Liver (tissue), 9 donors: ENCODE measurements around the gene TRIM32. TPM values are rescaled to one million over a fixed set of nuclear protein-coding genes. Genes with fewer than 3 reads are reported as not detected.

Experiments used
- DNase-seq: peaks from one replicate; pipeline ENCODE4 v3.0.0-alpha.2; 2017; ENCODE audit warnings: low spot score
- H3K27ac ChIP-seq, 2 donors: one replicate each; pipeline ENCODE4 v1.7.0; 2013; ENCODE audit warnings: inconsistent platforms in 2 of 2, low read length in 2 of 2, control low read depth in 1 of 2, low read depth in 1 of 2, mild to moderate bottlenecking in 1 of 2
- H3K27me3 ChIP-seq, 4 donors: one replicate each; pipeline versions ENCODE4 v1.6.1 to v1.7.0; 2013; ENCODE audit warnings: low read length in 3 of 4, inconsistent platforms in 1 of 4, mild to moderate bottlenecking in 1 of 4, moderate library complexity in 1 of 4; ENCODE audit not compliant: control insufficient read depth in 4 of 4, insufficient read depth in 4 of 4
- H3K36me3 ChIP-seq, 4 donors: one replicate each; pipeline versions ENCODE4 v1.6.1 to v1.7.0; 2013; ENCODE audit warnings: low read length in 3 of 4, mild to moderate bottlenecking in 3 of 4, low read depth in 1 of 4, moderate library complexity in 1 of 4; ENCODE audit not compliant: control insufficient read depth in 4 of 4, insufficient read depth in 3 of 4
- H3K4me1 ChIP-seq, 4 donors: one replicate each; pipeline versions ENCODE4 v1.6.1 to v1.7.0; 2013; ENCODE audit warnings: low read length in 3 of 4, mild to moderate bottlenecking in 3 of 4, moderate library complexity in 1 of 4; ENCODE audit not compliant: control insufficient read depth in 4 of 4, insufficient read depth in 4 of 4
- H3K4me3 ChIP-seq, 3 donors: one replicate each; pipeline versions ENCODE4 v1.6.1 to v1.7.0; 2013; ENCODE audit warnings: low read length in 3 of 3, control low read depth in 1 of 3, low read depth in 1 of 3, mild to moderate bottlenecking in 1 of 3
- H3K9ac ChIP-seq, 2 donors: one replicate each; pipeline ENCODE4 v1.7.0; 2013; ENCODE audit warnings: low read length in 2 of 2, mild to moderate bottlenecking in 2 of 2, moderate library complexity in 2 of 2, control low read depth in 1 of 2, low read depth in 1 of 2
- H3K9me3 ChIP-seq, 4 donors: one replicate each; pipeline versions ENCODE4 v1.6.1 to v1.7.0; 2013; ENCODE audit warnings: low read length in 3 of 4; ENCODE audit not compliant: control insufficient read depth in 4 of 4
- EGR1 ChIP-seq, 2 donors: IDR thresholded peaks; 2 replicates each; pipeline ENCODE4 v1.6.1; 2016 to 2018; ENCODE audit warnings: antibody characterized with exemption in 2 of 2, low read depth in 2 of 2
- FOXA2 ChIP-seq: IDR thresholded peaks from 2 replicates; pipeline ENCODE4 v1.6.1; 2016; ENCODE audit warnings: antibody characterized with exemption
- GABPA ChIP-seq, 2 donors: IDR thresholded peaks in 1 of 2; conservative IDR thresholded peaks in 1 of 2; 2 replicates each; pipeline ENCODE4 v1.6.1; 2016; ENCODE audit warnings: antibody characterized with exemption in 2 of 2, mild to moderate bottlenecking in 1 of 2, moderate library complexity in 1 of 2
- HNF4A ChIP-seq, 2 donors: conservative IDR thresholded peaks; 2 replicates each; pipeline ENCODE4 v1.6.1; 2016; ENCODE audit warnings: antibody characterized with exemption in 2 of 2, mild to moderate bottlenecking in 2 of 2
- HNF4G ChIP-seq: IDR thresholded peaks from 2 replicates; pipeline ENCODE4 v1.6.1; 2016; ENCODE audit warnings: antibody characterized with exemption
- JUND ChIP-seq, 2 donors: IDR thresholded peaks; 2 replicates each; pipeline ENCODE4 v1.6.1; 2016; ENCODE audit warnings: antibody characterized with exemption in 2 of 2
- NR2F2 ChIP-seq: IDR thresholded peaks from 2 replicates; pipeline ENCODE4 v1.6.1; 2016; ENCODE audit warnings: antibody characterized with exemption
- REST ChIP-seq: IDR thresholded peaks from 2 replicates; pipeline ENCODE4 v1.6.1; 2016; ENCODE audit warnings: antibody characterized with exemption, mild to moderate bottlenecking
- RXRA ChIP-seq, 2 donors: IDR thresholded peaks; 2 replicates each; pipeline ENCODE4 v1.6.1; 2017 to 2018; ENCODE audit warnings: antibody characterized with exemption in 2 of 2, mild to moderate bottlenecking in 1 of 2
- SP1 ChIP-seq: IDR thresholded peaks from 2 replicates; pipeline ENCODE4 v1.6.1; 2018; ENCODE audit warnings: antibody characterized with exemption, mild to moderate bottlenecking
- TAF1 ChIP-seq: conservative IDR thresholded peaks from 2 replicates; pipeline ENCODE4 v1.6.1; 2016; ENCODE audit warnings: antibody characterized with exemption, mild to moderate bottlenecking
- ZBTB33 ChIP-seq: IDR thresholded peaks from 2 replicates; pipeline ENCODE4 v1.6.1; 2016; ENCODE audit warnings: antibody characterized with exemption
- WGBS: extraction: QIAGEN DNeasy Blood & Tissue Kit; methylation state at CpG from one replicate; pipeline ENCODE4 v1.1.7; 2013; 5-methylcytosine and 5-hydroxymethylcytosine counted together
- polyA plus RNA-seq, 2 donors: library from polyadenylated mRNA; stranded (reverse) in 1 of 2; unstranded in 1 of 2; fragments of 200-250 nt in 1 of 2; fragments of >200 nt in 1 of 2; fragmentation: Nextera tagmentation in 1 of 2; extraction: Ambion mirVana in 1 of 2; gene quantifications; one replicate each; pipeline versions ENCODE4 v1.2.1 to v1.2.3, GENCODE V29; 2013 to 2015
- total RNA-seq, 2 donors: library from RNA; depleted of rRNA; stranded (reverse); fragments of >200 nt; gene quantifications; one replicate each; pipeline ENCODE4 v1.2.3, GENCODE V29; 2014
- TF ChIP-seq, protein P1 (sequence below): fragments of 150-350 bp; IDR thresholded peaks from 2 replicates; pipeline ENCODE4 v1.5.1; 2017; ENCODE audit warnings: improper control_type of control experiment, low read depth, low read length; ENCODE audit not compliant: missing input control
- donor health status: healthy.
- donor health status: healthy.
- donor health status: healthy.
- donor health status: healthy.
- donor health status: healthy.

TRIM32 gene
- total and polyA plus RNA-seq, 4 donors: 3.0 to 5.9 (median 3.5) TPM

DNA sequence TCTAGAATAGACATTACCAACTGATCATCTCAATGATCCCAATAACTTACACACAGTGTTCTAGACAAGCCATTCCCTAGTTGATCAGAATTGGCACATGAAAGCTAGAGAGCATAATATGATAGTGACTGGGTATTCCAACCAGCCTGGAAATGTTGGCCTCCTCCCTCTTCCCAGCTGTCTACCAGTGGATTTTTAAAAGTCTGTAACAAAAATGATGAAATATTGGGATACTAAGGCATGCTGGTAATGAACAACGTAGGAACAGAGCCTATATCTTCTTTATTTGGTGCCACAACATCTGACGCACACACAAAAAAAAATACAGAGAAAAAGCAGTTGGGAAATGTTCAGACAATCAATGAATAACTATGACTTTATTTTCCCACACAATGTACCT, 34.8 kb downstream of the TRIM32 start:
- TF ChIP-seq EGR1 (IDR thresholded peaks at IDR 0.05; ENCODE audit: low read depth in 2 of 2) (no peak), NR2F2 (no peak), SP1 (no peak), FOXA2 (no peak), REST (no peak), GABPA (IDR thresholded peaks at IDR 0.05 in 1 of 2, conservative IDR thresholded peaks at IDR 0.05 in 1 of 2) (no peak), HNF4G (no peak), JUND (IDR thresholded peaks at IDR 0.05) (no peak), ZBTB33 (no peak), TAF1 (no peak)
- Histone ChIP-seq H3K27me3 (no peaks in the 10 kb centered on the region), H3K4me3 (no peak overlapping the region), H3K4me1 (no peaks in the 10 kb centered on the region), H3K27ac (no peak overlapping the region), H3K36me3 (no peaks in the 10 kb centered on the region), H3K9me3 (no peaks in the 10 kb centered on the region), H3K9ac (no peak overlapping the region)
- WGBS: 67% methylated on average over 2 of the region's 2 CpGs
- no peak for DNase-seq

DNA sequence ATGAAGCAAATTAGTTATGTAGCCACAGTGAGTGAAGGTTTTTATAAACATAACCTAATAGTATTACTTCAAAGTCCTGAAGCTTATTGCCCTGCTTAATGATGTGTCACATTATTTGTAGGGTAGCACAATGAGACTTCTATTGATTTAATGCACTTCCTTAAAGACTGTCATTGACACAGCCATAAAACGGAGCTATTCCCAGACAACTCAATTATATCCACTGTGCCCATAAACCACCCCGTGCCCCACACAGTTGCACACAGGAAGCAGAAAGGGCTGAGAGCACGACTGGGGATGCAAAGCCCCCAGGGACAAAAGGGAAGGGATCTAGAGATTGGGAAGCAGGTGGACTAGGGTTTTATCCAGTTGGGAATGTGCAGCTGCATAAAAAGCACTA, 37.0 kb downstream of the TRIM32 start:
- no peak for DNase-seq
- Histone ChIP-seq H3K4me3 (no peak overlapping the region), H3K36me3 (no peaks in the 10 kb centered on the region), H3K4me1 (no peaks in the 10 kb centered on the region), H3K27me3 (no peaks in the 10 kb centered on the region), H3K9ac (no peak overlapping the region), H3K27ac (no peak overlapping the region), H3K9me3 (no peaks in the 10 kb centered on the region)
- WGBS: 68% methylated on average over 3 of the region's 3 CpGs
- TF ChIP-seq NR2F2 (no peak), RXRA (IDR thresholded peaks at IDR 0.05) (no peak), SP1 (no peak), HNF4A (conservative IDR thresholded peaks at IDR 0.05) (no peak), TAF1 (no peak)
- TF ChIP-seq, protein P1, sequence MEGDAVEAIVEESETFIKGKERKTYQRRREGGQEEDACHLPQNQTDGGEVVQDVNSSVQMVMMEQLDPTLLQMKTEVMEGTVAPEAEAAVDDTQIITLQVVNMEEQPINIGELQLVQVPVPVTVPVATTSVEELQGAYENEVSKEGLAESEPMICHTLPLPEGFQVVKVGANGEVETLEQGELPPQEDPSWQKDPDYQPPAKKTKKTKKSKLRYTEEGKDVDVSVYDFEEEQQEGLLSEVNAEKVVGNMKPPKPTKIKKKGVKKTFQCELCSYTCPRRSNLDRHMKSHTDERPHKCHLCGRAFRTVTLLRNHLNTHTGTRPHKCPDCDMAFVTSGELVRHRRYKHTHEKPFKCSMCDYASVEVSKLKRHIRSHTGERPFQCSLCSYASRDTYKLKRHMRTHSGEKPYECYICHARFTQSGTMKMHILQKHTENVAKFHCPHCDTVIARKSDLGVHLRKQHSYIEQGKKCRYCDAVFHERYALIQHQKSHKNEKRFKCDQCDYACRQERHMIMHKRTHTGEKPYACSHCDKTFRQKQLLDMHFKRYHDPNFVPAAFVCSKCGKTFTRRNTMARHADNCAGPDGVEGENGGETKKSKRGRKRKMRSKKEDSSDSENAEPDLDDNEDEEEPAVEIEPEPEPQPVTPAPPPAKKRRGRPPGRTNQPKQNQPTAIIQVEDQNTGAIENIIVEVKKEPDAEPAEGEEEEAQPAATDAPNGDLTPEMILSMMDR: no peak
